Subcutaneous abdominal adipose tissue (tissue), 5 donors: ENCODE results near the gene ZNF205.
A peak's percentile ranks its signal among the peaks of the same experiment; 100 is the strongest.

Experiments used
- H3K27ac ChIP-seq: one replicate; pipeline ENCODE4 v1.7.0; 2013; ENCODE audit warnings: low read depth, mild to moderate bottlenecking, inconsistent platforms, low read length, moderate library complexity
- H3K27me3 ChIP-seq, 5 donors: one replicate each; pipeline ENCODE4 v1.7.0; 2013; ENCODE audit warnings: low read length in 5 of 5, inconsistent platforms in 1 of 5; ENCODE audit not compliant: control insufficient read depth in 5 of 5, insufficient read depth in 4 of 5
- H3K36me3 ChIP-seq, 5 donors: one replicate each; pipeline ENCODE4 v1.7.0; 2013; ENCODE audit warnings: low read length in 5 of 5; ENCODE audit not compliant: control insufficient read depth in 5 of 5, insufficient read depth in 5 of 5
- H3K4me1 ChIP-seq, 5 donors: one replicate each; pipeline ENCODE4 v1.7.0; 2013; ENCODE audit warnings: low read length in 5 of 5, mild to moderate bottlenecking in 3 of 5, moderate library complexity in 1 of 5; ENCODE audit not compliant: control insufficient read depth in 5 of 5, insufficient read depth in 5 of 5
- H3K4me3 ChIP-seq, 5 donors: one replicate each; pipeline ENCODE4 v1.7.0; 2013; ENCODE audit warnings: low read length in 5 of 5, low read depth in 1 of 5
- H3K9ac ChIP-seq, 5 donors: one replicate each; pipeline ENCODE4 v1.7.0; 2013; ENCODE audit warnings: low read length in 5 of 5, mild to moderate bottlenecking in 4 of 5, moderate library complexity in 3 of 5
- H3K9me3 ChIP-seq, 5 donors: one replicate each; pipeline ENCODE4 v1.7.0; 2013; ENCODE audit warnings: low read length in 5 of 5; ENCODE audit not compliant: control insufficient read depth in 5 of 5
- donor health status: healthy.
- donor health status: healthy.
- donor health status: healthy.
- donor health status: healthy.
- donor health status: healthy.

The ZNF205 gene

GRCh38 chr16:3155972-3156371 is 43.6 kb downstream of the ZNF205 start:
- Histone ChIP-seq H3K4me1 (peaks cover 2 to 41% (median 32%) of the 10 kb centered on the region in 5 donors), H3K27ac (no peak overlapping the region), H3K4me3 (no peak overlapping the region), H3K9ac (no peak overlapping the region), H3K27me3 (no peaks in the 10 kb centered on the region), H3K36me3 (no peaks in the 10 kb centered on the region), H3K9me3 (peaks cover 0 to 4% (median 0%) of the 10 kb centered on the region in 5 donors)

GRCh38 chr16:3157229-3158025 is 45.0 kb downstream of the ZNF205 start:
- peaks cover 0 to 4% (median 0%) of the 10 kb centered on the region in 5 donors for H3K9me3 ChIP-seq
- H3K36me3 ChIP-seq: no peaks in the 10 kb centered on the region
- H3K27me3 ChIP-seq: no peaks in the 10 kb centered on the region
- H3K9ac ChIP-seq: peak overlapping the region in 4 of 5 donors; percentile 48 to 84 (median 74)
- peak overlapping the region; percentile 66 to 82 (median 75) for H3K4me3 ChIP-seq
- H3K4me1 ChIP-seq: peaks cover 2 to 34% (median 25%) of the 10 kb centered on the region in 5 donors
- H3K27ac ChIP-seq: peak overlapping the region; percentile 77

DNA sequence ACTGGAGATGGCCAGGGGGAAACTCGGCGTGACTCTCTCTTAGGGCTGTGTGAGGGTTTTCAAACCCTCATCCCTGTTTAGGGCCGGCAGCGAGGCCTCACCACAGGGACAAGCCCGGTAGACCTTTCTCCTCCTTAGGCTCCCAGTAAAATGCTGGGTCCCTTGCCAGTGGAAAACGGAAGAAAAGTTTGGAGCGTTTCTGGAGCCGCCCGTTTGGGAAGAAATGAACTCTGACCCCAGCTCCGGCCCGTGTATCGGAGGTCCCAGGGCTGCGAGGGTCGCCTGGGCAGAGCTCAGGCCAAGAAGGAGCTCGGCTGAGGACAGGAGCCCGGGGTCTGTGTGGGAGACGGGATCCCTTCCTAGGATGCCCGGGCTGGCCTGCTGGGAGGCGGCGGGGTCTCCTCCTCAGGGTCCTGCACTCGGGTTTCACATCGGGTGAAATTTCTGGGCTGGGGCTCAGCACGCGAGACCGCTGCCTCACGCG is 45.7 kb downstream of the ZNF205 start:
- Histone ChIP-seq H3K36me3 (no peaks in the 10 kb centered on the region), H3K9ac (peak overlapping the region; percentile 48 to 84 (median 73)), H3K4me1 (peaks cover 2 to 30% (median 21%) of the 10 kb centered on the region in 5 donors), H3K4me3 (peak overlapping the region; percentile 66 to 82 (median 75)), H3K27ac (peak overlapping the region; percentile 77), H3K9me3 (peaks cover 0 to 4% (median 0%) of the 10 kb centered on the region in 5 donors), H3K27me3 (no peaks in the 10 kb centered on the region)

- Histone ChIP-seq H3K27me3 (no peaks in the 10 kb centered on the region), H3K4me1 (peaks cover 2 to 30% (median 21%) of the 10 kb centered on the region in 5 donors), H3K4me3 (peak overlapping the region; percentile 45 to 82 (median 75)), H3K9me3 (peaks cover 0 to 4% (median 0%) of the 10 kb centered on the region in 5 donors), H3K27ac (peak overlapping the region; percentile 80), H3K36me3 (no peaks in the 10 kb centered on the region), H3K9ac (peak overlapping the region; percentile 26 to 84 (median 75))
Observed at GRCh38 chr16:3158510-3159314, 46.3 kb downstream of the ZNF205 start.

DNA sequence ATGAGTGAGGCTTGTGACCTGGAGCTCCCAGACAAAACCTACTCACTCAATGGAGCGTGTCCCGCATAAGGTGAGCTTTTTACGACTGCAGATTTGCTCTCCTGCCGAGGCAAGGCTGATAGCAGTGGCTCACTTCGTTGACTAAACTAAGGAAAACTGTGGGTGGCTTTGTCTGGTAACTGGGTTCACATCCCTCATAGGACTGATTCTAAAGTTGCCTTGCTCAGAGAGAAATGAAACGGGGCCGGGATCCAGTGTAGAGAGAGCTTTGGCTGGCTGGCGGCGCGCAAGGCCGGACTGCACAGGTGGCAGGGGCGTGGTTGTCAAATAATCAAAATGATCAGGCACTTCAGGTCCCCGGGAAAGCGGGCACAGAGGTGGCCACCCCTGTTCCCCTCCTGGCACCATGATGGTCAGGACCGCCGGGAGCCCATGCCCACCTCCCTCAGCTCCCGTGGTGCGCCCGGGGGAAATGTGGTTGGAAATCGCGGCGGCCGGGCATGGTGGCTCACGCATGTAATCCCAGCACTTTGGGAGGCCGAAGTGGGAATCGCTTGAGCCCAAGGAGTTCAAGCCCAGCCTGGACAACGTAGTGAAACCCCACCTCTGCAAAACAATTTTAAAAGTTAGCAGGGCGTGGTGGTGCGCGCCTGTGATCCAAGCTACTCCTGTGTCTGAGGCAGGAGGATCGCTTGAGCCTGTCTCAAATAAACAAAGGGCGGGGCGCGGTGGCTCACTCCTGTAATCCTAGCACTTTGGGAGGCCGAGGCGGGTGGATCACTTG is 49.0 kb downstream of the ZNF205 start:
- Histone ChIP-seq H3K27ac (no peak overlapping the region), H3K36me3 (no peaks in the 10 kb centered on the region), H3K9me3 (no peaks in the 10 kb centered on the region), H3K4me1 (peaks cover 2 to 36% (median 25%) of the 10 kb centered on the region in 5 donors), H3K27me3 (no peaks in the 10 kb centered on the region), H3K9ac (no peak overlapping the region), H3K4me3 (no peak overlapping the region)

GRCh38 chr16:3164121-3164991 is 52.0 kb downstream of the ZNF205 start:
- H3K9ac ChIP-seq: no peak overlapping the region
- H3K27ac ChIP-seq: no peak overlapping the region
- H3K36me3 ChIP-seq: no peaks in the 10 kb centered on the region
- peaks cover 0 to 15% (median 12%) of the 10 kb centered on the region in 5 donors for H3K27me3 ChIP-seq
- H3K4me1 ChIP-seq: peaks cover 0 to 16% (median 12%) of the 10 kb centered on the region in 5 donors
- H3K4me3 ChIP-seq: no peak overlapping the region
- H3K9me3 ChIP-seq: no peaks in the 10 kb centered on the region

DNA sequence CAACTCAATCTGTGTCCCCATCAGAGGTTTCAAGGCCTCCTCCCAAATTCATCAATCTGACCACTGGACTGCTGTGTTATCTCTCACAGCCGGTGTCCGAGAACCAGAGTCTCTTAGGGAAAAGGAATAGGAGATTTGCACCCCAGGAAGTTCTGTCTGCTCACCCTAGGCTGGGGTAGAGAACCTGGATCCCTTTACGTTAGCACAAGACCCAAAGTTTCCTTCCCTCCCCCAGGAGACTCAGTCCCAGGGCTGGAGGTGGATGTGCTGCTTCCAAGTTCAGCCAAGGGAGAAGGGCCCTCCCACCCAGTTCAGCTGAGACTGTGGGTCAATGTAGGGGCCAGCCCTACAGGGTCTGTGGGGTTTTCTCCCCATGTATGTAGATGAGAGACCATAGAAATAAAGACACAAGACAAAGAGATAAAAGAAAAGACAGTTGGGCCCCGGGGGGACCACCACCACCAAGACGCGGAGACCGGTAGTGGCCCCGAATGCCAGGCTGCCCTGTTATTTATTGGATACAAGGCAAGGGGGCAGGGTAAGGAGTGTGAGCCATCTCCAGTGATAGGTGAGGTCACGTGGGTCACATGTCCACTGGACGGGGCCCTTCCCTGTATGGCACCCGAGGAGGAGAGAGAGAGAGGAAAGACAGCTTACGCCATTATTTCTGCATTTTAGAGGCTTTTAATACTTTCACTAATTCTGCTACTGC is 52.9 kb downstream of the ZNF205 start:
- Histone ChIP-seq H3K36me3 (no peaks in the 10 kb centered on the region), H3K4me1 (peaks cover 0 to 9% (median 5%) of the 10 kb centered on the region in 5 donors), H3K27me3 (peaks cover under 1 to 25% (median 17%) of the 10 kb centered on the region in 5 donors), H3K9me3 (no peaks in the 10 kb centered on the region), H3K9ac (peak overlapping the region in 2 of 5 donors; percentile 11 to 16), H3K4me3 (peak overlapping the region; percentile 8 to 54 (median 44)), H3K27ac (no peak overlapping the region)

- peaks cover 12 to 37% (median 28%) of the 10 kb centered on the region in 5 donors for H3K27me3 ChIP-seq
- H3K4me3 ChIP-seq: no peak overlapping the region
- no peak overlapping the region for H3K9ac ChIP-seq
- no peak overlapping the region for H3K27ac ChIP-seq
- H3K36me3 ChIP-seq: no peaks in the 10 kb centered on the region
- H3K4me1 ChIP-seq: peaks cover 0 to 19% (median 16%) of the 10 kb centered on the region in 5 donors
- H3K9me3 ChIP-seq: no peaks in the 10 kb centered on the region
Observed at GRCh38 chr16:3166505-3166886, 54.1 kb downstream of the ZNF205 start.
